ENCODE results near the gene MGST1.

DNA sequence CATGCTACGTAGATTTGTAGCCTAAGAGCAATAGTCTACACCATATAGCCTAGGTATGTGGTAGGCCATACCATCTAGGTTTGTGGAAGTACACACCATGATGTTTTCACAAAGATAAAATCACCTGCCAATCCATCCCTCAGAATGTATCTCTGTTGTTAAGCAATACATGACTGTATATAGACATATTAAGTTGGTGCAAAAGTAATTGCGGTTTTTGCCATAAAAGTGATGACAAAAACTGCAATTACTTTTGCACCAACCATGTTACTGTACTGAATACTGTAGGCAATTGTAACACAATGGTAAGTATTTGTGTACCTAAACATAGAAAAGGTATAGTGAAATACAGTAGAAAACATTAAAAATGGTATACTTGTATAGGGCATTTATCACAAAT is 40.5 kb downstream of the MGST1 start:
- TF ChIP-seq CTCF (IDR thresholded peaks at IDR 0.05), result no peak
- TF ChIP-seq POLR2A (IDR thresholded peaks at IDR 0.05), result no peak
- no peak for TF ChIP-seq POLR2AphosphoS5 (IDR thresholded peaks at IDR 0.05)

Data from sigmoid colon (tissue), 4 donors.